Placental epithelial cell (primary cell): ENCODE measurements around the gene GTPBP6. TPM values are rescaled to one million over a fixed set of nuclear protein-coding genes. Genes with fewer than 3 reads are reported as not detected.

Experiments
- total RNA-seq: library from RNA; depleted of rRNA; stranded (reverse); fragments of >200 nt; gene quantifications from 2 replicates; pipeline ENCODE4 v1.2.3, GENCODE V29; 2012

Gene GTPBP6, protein sequence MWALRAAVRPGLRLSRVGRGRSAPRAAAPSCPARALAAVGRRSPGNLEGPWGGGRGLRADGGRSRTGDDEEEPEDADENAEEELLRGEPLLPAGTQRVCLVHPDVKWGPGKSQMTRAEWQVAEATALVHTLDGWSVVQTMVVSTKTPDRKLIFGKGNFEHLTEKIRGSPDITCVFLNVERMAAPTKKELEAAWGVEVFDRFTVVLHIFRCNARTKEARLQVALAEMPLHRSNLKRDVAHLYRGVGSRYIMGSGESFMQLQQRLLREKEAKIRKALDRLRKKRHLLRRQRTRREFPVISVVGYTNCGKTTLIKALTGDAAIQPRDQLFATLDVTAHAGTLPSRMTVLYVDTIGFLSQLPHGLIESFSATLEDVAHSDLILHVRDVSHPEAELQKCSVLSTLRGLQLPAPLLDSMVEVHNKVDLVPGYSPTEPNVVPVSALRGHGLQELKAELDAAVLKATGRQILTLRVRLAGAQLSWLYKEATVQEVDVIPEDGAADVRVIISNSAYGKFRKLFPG
- total RNA-seq: 29.4 and 40.3 TPM in 2 replicates

DNA sequence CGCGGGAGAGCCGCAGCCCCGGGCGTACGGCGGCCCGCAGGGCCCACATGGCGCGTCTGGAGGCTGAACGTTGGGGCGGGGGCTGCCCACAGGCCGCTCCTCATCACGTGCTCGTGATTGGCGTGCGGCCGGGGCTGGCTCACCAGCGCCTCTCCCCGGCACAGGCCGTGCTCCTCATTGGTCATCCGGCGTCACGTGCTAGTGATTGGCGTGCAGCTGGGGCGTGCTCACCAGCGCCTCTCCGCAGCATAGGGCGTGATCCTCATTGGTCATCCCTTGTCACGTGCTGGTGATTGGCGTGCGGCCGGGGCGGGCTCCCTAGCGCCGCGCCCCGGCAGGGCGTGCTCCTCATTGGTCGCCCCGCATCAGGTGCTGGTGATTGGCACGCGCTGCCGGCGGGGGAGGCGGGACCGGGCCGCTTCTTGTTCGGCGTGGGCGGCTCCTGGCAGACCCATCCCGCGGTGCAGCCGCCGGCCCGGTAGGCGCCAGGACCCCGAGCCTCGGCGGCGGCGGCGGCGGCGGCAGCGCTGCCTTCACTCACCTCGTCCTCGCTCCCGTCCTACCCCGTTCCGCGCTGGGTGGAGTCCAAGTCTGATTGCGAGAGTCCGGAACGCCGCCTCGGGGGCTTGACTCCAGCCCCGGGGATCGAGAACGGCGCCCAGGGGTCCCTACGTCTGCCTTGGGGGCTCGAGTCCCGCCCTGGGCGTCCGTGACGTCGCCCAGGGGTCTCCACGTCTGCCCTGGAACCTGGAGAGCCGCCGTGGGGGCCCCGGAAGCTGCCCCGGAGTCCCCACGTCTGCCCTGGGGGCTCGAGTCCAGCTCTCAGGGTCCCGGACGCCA is at the start of gene GTPBP6:
Gene GTPBP6 (minus strand): TSS at position 58 of the 840 bp plus-strand sequence. CDS start 9 bp downstream, at position 49.

GRCh38 chrX:281166-281999 is 37.2 kb downstream of the GTPBP6 start, which contains the start of gene PLCXD1:
TSS of gene PLCXD1 (plus strand) at chrX:281381. CDS start at chrX:284188, 2,807 bp downstream.

Other genes with a start within 250 kb of the GTPBP6 start
- 60.1 and 61.4 TPM in 2 replicates for gene PLCXD1, start 37.4 kb downstream of the GTPBP6 start, total RNA-seq
- gene PPP2R3B, start 68.1 kb upstream of the GTPBP6 start, total RNA-seq: 11.7 and 14.5 TPM in 2 replicates